Measurements from ENCODE around the gene TOR1AIP2. TPM values are rescaled to one million over a fixed set of nuclear protein-coding genes. Genes with fewer than 3 reads are reported as not detected.

TOR1AIP2 gene
- polyA plus RNA-seq, 4 donors, result 27.8 to 36.0 (median 31.6) TPM

Other genes starting within 250 kb of the TOR1AIP2 start
- gene FAM163A, start 134.5 kb downstream of the TOR1AIP2 start, polyA plus RNA-seq (ENCODE audit: insufficient read length in 4 of 4), result 1 to 10 TPM in 1 of 4 donors, under 1 TPM in 3; 0.73 to 1.3 (median 0.76) TPM
- 10 to 100 TPM; 50.5 to 61.0 (median 60.5) TPM for gene TOR1AIP1, start 4.5 kb upstream of the TOR1AIP2 start, polyA plus RNA-seq (ENCODE audit: insufficient read length in 4 of 4)
- 10 to 100 TPM; 26.4 to 28.9 (median 28.3) TPM for gene CEP350, start 77.0 kb upstream of the TOR1AIP2 start, polyA plus RNA-seq (ENCODE audit: insufficient read length in 4 of 4)